Vagina (tissue), 2 donors: Measurements from ENCODE around the gene PLD1.

ENCODE experiments used
- CTCF ChIP-seq, 3 experiments: fragments of 450-650 bp in 2 of 3; fragments of 200-600 bp in 1 of 3; sonication (generic) in 1 of 3; IDR thresholded peaks; one replicate each; pipeline ENCODE4 v1.5.1; 2017 to 2019; ENCODE audit warnings: antibody characterized with exemption in 3 of 3, mild to moderate bottlenecking in 2 of 3, moderate library complexity in 2 of 3
- POLR2A ChIP-seq, 2 donors: fragments of 450-650 bp; IDR thresholded peaks; one replicate each; pipeline ENCODE4 v1.6.1; 2017; ENCODE audit warnings: antibody characterized with exemption in 2 of 2, mild to moderate bottlenecking in 2 of 2, moderate library complexity in 2 of 2
- POLR2AphosphoS5 ChIP-seq, 2 donors: sonication (generic); formaldehyde crosslinking; IDR thresholded peaks; one replicate each; pipeline ENCODE4 v1.9.0; 2017; ENCODE audit warnings: antibody characterized with exemption in 2 of 2, mild to moderate bottlenecking in 2 of 2, low read depth in 1 of 2; ENCODE audit not compliant: insufficient read depth in 1 of 2

- TF ChIP-seq CTCF (IDR thresholded peaks at IDR 0.05): no peak
- no peak for TF ChIP-seq POLR2AphosphoS5 (IDR thresholded peaks at IDR 0.05; ENCODE audit: insufficient read depth in 1 of 2, low read depth in 1 of 2)
- TF ChIP-seq POLR2A (IDR thresholded peaks at IDR 0.05): no peak
Observed at GRCh38 chr3:171732756-171733155, 77.5 kb downstream of the PLD1 start.
